ENCODE results near the gene RAD18.

The RAD18 gene

GRCh38 chr3:8953313-8953712 lies 10.0 kb downstream of the RAD18 start:
- Histone ChIP-seq H3K79me2 (ENCODE audit: insufficient read depth, low read length) (peaks cover 95% of the 10 kb centered on the region), H3K27ac (ENCODE audit: low read depth, low read length) (no peak overlapping the region), H4K20me1 (ENCODE audit: low read depth, low read length) (peaks cover 20% of the 10 kb centered on the region; the same call in 1 of the 2 replicates), H3K27me3 (ENCODE audit: low read length) (no peaks in the 10 kb centered on the region), H3F3A (ENCODE audit: insufficient read depth) (no peaks in the 10 kb centered on the region; the same call in 1 of the 2 replicates), H3K9ac (ENCODE audit: low read length) (no peak overlapping the region), H3K9me2 (replicated peaks; ENCODE audit: insufficient read depth, low read length) (no peaks in the 10 kb centered on the region), H3K4me2 (ENCODE audit: low read depth, low read length, poor library complexity, severe bottlenecking) (no peak overlapping the region), H3K36me3 (ENCODE audit: low read length) (peaks cover 19% of the 10 kb centered on the region), H3K4me3 (ENCODE audit: insufficient read depth, low read length, poor library complexity, severe bottlenecking) (no peak overlapping the region), H3K9me3 (ENCODE audit: insufficient read depth, low read length) (no peaks in the 10 kb centered on the region), H2AFZ (ENCODE audit: low read depth, low read length, severe bottlenecking) (no peak overlapping the region)
- TF ChIP-seq, protein P1, sequence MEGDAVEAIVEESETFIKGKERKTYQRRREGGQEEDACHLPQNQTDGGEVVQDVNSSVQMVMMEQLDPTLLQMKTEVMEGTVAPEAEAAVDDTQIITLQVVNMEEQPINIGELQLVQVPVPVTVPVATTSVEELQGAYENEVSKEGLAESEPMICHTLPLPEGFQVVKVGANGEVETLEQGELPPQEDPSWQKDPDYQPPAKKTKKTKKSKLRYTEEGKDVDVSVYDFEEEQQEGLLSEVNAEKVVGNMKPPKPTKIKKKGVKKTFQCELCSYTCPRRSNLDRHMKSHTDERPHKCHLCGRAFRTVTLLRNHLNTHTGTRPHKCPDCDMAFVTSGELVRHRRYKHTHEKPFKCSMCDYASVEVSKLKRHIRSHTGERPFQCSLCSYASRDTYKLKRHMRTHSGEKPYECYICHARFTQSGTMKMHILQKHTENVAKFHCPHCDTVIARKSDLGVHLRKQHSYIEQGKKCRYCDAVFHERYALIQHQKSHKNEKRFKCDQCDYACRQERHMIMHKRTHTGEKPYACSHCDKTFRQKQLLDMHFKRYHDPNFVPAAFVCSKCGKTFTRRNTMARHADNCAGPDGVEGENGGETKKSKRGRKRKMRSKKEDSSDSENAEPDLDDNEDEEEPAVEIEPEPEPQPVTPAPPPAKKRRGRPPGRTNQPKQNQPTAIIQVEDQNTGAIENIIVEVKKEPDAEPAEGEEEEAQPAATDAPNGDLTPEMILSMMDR (IDR thresholded peaks at IDR 0.05; ENCODE audit: insufficient read depth, low read length, poor library complexity, severe bottlenecking) = no peak
- TF ChIP-seq EZH2phosphoT487 (conservative IDR thresholded peaks at IDR 0.05; ENCODE audit: low read length) = no peak

GRCh38 chr3:8952130-8952529 lies 11.1 kb downstream of the RAD18 start:
- no peaks in the 10 kb centered on the region; the same call in 1 of the 2 replicates for H3F3A ChIP-seq (ENCODE audit: insufficient read depth)
- no peak overlapping the region for H3K27ac ChIP-seq (ENCODE audit: low read depth, low read length)
- no peak overlapping the region for H3K4me2 ChIP-seq (ENCODE audit: low read depth, low read length, poor library complexity, severe bottlenecking)
- peaks cover 91% of the 10 kb centered on the region for H3K79me2 ChIP-seq (ENCODE audit: insufficient read depth, low read length)
- no peak overlapping the region for H3K4me3 ChIP-seq (ENCODE audit: insufficient read depth, low read length, poor library complexity, severe bottlenecking)
- H3K9me2 ChIP-seq (replicated peaks; ENCODE audit: insufficient read depth, low read length) = no peaks in the 10 kb centered on the region
- no peak overlapping the region for H2AFZ ChIP-seq (ENCODE audit: low read depth, low read length, severe bottlenecking)
- no peaks in the 10 kb centered on the region for H3K27me3 ChIP-seq (ENCODE audit: low read length)
- no peaks in the 10 kb centered on the region for H3K9me3 ChIP-seq (ENCODE audit: insufficient read depth, low read length)
- no peak for TF ChIP-seq EZH2phosphoT487 (conservative IDR thresholded peaks at IDR 0.05; ENCODE audit: low read length)
- TF ChIP-seq, protein P1 (IDR thresholded peaks at IDR 0.05; ENCODE audit: insufficient read depth, low read length, poor library complexity, severe bottlenecking) = no peak
- peaks cover 13% of the 10 kb centered on the region; the same call in 1 of the 2 replicates for H3K36me3 ChIP-seq (ENCODE audit: low read length)
- H3K9ac ChIP-seq (ENCODE audit: low read length) = no peak overlapping the region
- H4K20me1 ChIP-seq (ENCODE audit: low read depth, low read length) = peaks cover 24% of the 10 kb centered on the region; the same call in 1 of the 2 replicates

GRCh38 chr3:8945890-8946600 lies 17.2 kb downstream of the RAD18 start:
- TF ChIP-seq, protein P1 (IDR thresholded peaks at IDR 0.05; ENCODE audit: insufficient read depth, low read length, poor library complexity, severe bottlenecking) = no peak
- no peak for TF ChIP-seq EZH2phosphoT487 (conservative IDR thresholded peaks at IDR 0.05; ENCODE audit: low read length)
- Histone ChIP-seq H3K9me3 (ENCODE audit: insufficient read depth, low read length) (no peaks in the 10 kb centered on the region), H3K9me2 (replicated peaks; ENCODE audit: insufficient read depth, low read length) (no peaks in the 10 kb centered on the region), H3K27me3 (ENCODE audit: low read length) (no peaks in the 10 kb centered on the region), H3K9ac (ENCODE audit: low read length) (no peak overlapping the region), H3K4me2 (ENCODE audit: low read depth, low read length, poor library complexity, severe bottlenecking) (no peak overlapping the region), H3F3A (ENCODE audit: insufficient read depth) (no peaks in the 10 kb centered on the region), H2AFZ (ENCODE audit: low read depth, low read length, severe bottlenecking) (no peak overlapping the region), H3K36me3 (ENCODE audit: low read length) (peaks cover 44% of the 10 kb centered on the region), H3K27ac (ENCODE audit: low read depth, low read length) (no peak overlapping the region), H3K4me3 (ENCODE audit: insufficient read depth, low read length, poor library complexity, severe bottlenecking) (no peak overlapping the region), H3K79me2 (ENCODE audit: insufficient read depth, low read length) (peaks cover 44% of the 10 kb centered on the region), H4K20me1 (ENCODE audit: low read depth, low read length) (peaks cover 11% of the 10 kb centered on the region; the same call in 1 of the 2 replicates)

Data from SU-DHL-6 (cell line).